Body of pancreas (tissue), 4 donors: ENCODE measurements around the gene FOXJ3.

Source experiments
- CTCF ChIP-seq, 7 experiments: fragments of 450-650 bp in 4 of 7; fragments of 200-600 bp in 3 of 7; sonication (generic) in 3 of 7; IDR thresholded peaks; one replicate each; pipeline ENCODE4 v1.5.1; 2016 to 2019; ENCODE audit warnings: antibody characterized with exemption in 7 of 7
- POLR2A ChIP-seq, 3 donors: fragments of 450-650 bp; IDR thresholded peaks; one replicate each; pipeline ENCODE4 v1.6.1; 2016; ENCODE audit warnings: antibody characterized with exemption in 3 of 3, mild to moderate bottlenecking in 2 of 3

- no peak for TF ChIP-seq CTCF (IDR thresholded peaks at IDR 0.05)
- TF ChIP-seq POLR2A (IDR thresholded peaks at IDR 0.05) = no peak
Measured at GRCh38 chr1:42139444-42139843, 195.6 kb downstream of the FOXJ3 start.
